Measurements from ENCODE around the gene RRAGD.

RRAGD gene

DNA sequence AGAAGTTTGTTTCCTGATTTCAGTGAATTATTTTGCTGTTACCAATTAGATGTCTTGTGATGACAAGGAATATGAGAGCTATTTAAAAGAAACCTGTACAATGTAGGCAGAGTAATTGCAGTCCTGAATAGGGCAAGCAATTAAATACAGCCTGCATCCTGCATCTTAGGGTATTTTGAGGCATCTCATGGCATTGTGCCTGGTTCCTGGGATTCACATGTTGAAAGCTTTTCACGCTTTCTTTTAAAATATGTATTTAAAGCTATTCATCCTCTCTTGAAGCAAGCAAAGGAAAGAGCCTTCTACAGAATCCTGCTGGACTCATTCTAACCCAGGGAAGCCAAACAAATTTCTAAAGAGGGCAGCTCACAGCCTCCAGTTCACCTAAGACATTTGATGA is 4.7 kb upstream of the RRAGD start:
- TF ChIP-seq, protein P1, sequence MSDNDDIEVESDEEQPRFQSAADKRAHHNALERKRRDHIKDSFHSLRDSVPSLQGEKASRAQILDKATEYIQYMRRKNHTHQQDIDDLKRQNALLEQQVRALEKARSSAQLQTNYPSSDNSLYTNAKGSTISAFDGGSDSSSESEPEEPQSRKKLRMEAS (IDR thresholded peaks at IDR 0.05; ENCODE audit: low read depth, low read length), result no peak
- TF ChIP-seq, protein P2, sequence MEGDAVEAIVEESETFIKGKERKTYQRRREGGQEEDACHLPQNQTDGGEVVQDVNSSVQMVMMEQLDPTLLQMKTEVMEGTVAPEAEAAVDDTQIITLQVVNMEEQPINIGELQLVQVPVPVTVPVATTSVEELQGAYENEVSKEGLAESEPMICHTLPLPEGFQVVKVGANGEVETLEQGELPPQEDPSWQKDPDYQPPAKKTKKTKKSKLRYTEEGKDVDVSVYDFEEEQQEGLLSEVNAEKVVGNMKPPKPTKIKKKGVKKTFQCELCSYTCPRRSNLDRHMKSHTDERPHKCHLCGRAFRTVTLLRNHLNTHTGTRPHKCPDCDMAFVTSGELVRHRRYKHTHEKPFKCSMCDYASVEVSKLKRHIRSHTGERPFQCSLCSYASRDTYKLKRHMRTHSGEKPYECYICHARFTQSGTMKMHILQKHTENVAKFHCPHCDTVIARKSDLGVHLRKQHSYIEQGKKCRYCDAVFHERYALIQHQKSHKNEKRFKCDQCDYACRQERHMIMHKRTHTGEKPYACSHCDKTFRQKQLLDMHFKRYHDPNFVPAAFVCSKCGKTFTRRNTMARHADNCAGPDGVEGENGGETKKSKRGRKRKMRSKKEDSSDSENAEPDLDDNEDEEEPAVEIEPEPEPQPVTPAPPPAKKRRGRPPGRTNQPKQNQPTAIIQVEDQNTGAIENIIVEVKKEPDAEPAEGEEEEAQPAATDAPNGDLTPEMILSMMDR (IDR thresholded peaks at IDR 0.05; ENCODE audit: low read depth, low read length), result no peak
- TF ChIP-seq POLR2A (IDR thresholded peaks at IDR 0.05; ENCODE audit: extremely low read depth, insufficient read length), result no peak
- no peak for TF ChIP-seq MYC (IDR thresholded peaks at IDR 0.05; ENCODE audit: low read depth, low read length)
- no peak overlapping the region for H3K4me3 ChIP-seq (ENCODE audit: low read depth, low read length)
- no peak for DNase-seq (ENCODE audit: low read depth)

DNA sequence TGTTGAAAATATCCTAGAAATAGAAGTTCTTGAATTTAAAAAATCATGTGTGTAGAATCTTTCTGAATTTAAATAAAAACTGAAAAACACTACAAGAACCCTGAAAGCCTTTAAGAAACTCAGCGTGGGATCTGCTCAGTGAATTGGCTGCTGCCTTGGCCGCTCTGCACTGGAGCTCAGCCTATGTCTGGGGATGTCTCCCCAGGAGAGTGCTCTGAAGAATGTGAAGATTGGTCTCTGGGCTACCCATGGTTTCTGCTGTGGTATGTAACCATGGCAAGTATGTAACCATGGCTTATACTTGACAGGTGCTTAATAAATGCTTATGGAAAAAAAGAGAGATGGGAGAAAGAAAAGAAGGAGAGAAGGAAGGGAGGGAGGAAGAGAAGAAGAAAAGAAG is 3.1 kb upstream of the RRAGD start:
- no peak overlapping the region for H3K4me3 ChIP-seq (ENCODE audit: low read depth, low read length)
- TF ChIP-seq MYC (IDR thresholded peaks at IDR 0.05; ENCODE audit: low read depth, low read length), result no peak
- no peak for TF ChIP-seq POLR2A (IDR thresholded peaks at IDR 0.05; ENCODE audit: extremely low read depth, insufficient read length)
- TF ChIP-seq, protein P2 (IDR thresholded peaks at IDR 0.05; ENCODE audit: low read depth, low read length), result no peak
- TF ChIP-seq, protein P1 (IDR thresholded peaks at IDR 0.05; ENCODE audit: low read depth, low read length), result no peak
- DNase-seq (ENCODE audit: low read depth), result no peak

DNA sequence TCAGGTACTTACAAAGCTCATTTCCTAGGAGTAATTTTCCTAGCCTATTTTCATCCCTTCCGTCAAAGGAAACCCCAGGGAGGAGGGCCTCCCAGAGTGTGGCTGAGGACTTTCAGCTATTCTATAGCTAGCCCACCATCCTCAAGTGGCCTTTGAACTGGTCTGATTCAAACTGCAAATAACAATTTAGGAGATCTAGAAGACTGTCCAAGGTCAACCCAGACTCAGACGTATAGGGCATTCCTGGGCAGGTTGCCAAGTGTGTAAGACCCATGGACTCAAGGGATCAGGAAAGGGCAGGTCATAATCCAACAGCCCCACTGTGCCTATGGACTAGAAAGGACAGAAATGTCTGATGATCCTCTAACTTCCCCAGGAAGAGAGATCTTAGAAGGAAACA is 2.1 kb upstream of the RRAGD start:
- TF ChIP-seq, protein P1 (IDR thresholded peaks at IDR 0.05; ENCODE audit: low read depth, low read length), result no peak
- no peak for TF ChIP-seq POLR2A (IDR thresholded peaks at IDR 0.05; ENCODE audit: extremely low read depth, insufficient read length)
- no peak for TF ChIP-seq MYC (IDR thresholded peaks at IDR 0.05; ENCODE audit: low read depth, low read length)
- TF ChIP-seq, protein P2 (IDR thresholded peaks at IDR 0.05; ENCODE audit: low read depth, low read length), result no peak
- DNase-seq (ENCODE audit: low read depth), result no peak
- no peak overlapping the region for H3K4me3 ChIP-seq (ENCODE audit: low read depth, low read length)

DNA sequence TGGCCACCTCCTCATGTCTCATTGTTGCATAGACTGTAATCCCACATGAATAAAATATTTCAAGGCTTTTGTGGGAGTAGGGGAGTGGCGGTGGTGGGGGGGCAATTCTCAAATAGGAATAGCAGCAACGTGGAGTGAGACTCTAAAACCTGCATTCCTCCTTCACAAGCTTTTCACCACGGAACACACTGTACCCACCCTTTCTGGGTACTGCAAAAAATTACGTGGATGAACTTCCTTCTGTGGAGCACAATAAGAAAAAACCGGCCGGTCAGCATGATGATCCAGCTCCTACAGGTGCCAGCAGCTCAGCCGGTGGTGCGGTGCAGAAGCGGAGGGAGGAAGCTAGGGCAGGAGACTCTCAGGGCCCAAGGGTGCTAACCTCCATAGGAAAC is 930 bp upstream of the RRAGD start:
- H3K4me3 ChIP-seq (ENCODE audit: low read depth, low read length), result peak overlapping the region; percentile 50
- no peak for DNase-seq (ENCODE audit: low read depth)
- TF ChIP-seq POLR2A (IDR thresholded peaks at IDR 0.05; ENCODE audit: extremely low read depth, insufficient read length) (no peak), MYC (IDR thresholded peaks at IDR 0.05; ENCODE audit: low read depth, low read length) (no peak)
- TF ChIP-seq, protein P2 (IDR thresholded peaks at IDR 0.05; ENCODE audit: low read depth, low read length), result no peak
- TF ChIP-seq, protein P1 (IDR thresholded peaks at IDR 0.05; ENCODE audit: low read depth, low read length), result no peak

DNA sequence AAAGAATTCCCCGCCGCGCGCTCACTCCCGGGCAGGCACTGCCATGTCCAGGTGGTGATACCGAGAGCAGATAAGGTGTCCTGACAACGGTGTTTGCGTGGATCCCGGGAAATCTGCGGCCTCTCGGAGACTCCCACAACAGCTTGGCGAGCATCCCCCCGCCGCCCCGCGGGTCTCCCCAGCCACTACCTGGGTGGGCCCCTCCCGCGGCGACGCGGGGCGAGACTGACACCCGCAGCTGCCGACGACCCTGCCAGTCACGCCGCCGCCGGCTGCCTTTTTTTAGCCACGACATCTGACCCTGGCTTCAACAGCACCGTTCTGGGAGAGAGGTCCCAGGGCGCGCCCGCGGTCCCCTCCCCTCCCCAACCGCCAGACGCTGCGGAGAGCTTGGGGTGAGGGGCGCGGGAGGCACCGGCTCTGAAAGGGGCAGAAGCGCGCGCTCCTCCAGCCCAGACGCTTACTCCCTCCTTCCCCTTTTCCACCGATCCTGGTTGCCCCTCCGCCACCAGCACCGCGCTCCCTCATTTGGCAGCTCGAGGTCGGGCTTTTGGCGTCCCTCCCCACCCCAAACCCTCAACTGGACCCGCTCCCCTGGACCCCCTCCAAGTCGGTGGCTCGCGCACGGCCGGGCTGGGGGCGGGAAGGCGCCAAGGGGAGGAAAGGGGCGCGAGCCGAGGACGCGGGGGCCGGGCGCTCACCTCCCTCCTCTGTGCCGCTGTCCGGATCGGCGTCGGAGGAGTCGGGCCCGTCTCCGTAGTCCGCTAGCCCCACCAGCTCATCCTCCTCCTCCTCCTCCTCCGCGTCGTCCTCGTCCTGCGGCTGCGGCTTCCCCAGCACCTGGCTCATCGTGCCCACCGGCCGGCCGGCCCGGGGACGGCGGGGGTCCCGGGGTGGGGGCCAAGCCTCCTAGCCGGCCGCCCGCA is 665 bp downstream of the RRAGD start:
- peak overlapping the region; percentile 72 for H3K4me3 ChIP-seq (ENCODE audit: low read depth, low read length)
- TF ChIP-seq, protein P2 (IDR thresholded peaks at IDR 0.05; ENCODE audit: low read depth, low read length), result no peak
- TF ChIP-seq POLR2A (IDR thresholded peaks at IDR 0.05; ENCODE audit: extremely low read depth, insufficient read length), result no peak
- no peak for TF ChIP-seq MYC (IDR thresholded peaks at IDR 0.05; ENCODE audit: low read depth, low read length)
- TF ChIP-seq, protein P1 (IDR thresholded peaks at IDR 0.05; ENCODE audit: low read depth, low read length), result no peak
- DNase-seq (ENCODE audit: low read depth), result peak; percentile 86

Data from NB4 (cell line).